ENCODE data around the gene EPHA5. TPM values are rescaled to one million over a fixed set of nuclear protein-coding genes. Genes with fewer than 3 reads are reported as not detected.

EPHA5 gene
- total and polyA plus RNA-seq, 5 experiments from 2014 or later: not detected

DNA sequence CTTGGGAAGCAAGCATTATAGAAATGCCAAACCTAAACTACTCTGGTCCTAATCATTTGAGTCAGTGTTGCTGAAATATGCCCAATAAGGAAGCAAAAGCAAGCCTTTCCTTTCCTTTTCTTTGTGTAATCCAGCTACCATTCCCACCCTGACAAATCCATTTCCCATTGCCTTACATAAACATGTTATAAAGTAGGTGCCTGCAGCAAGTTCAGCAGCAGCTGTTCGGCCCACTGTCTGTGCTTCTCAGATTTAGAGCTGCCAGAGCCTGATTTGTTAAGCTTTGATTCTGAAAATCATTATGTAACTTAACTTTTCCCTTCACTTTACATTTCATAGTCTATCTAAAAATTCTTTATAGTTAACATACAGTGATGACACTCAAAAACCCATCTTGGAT is 148.6 kb downstream of the EPHA5 start:
- POLR2A ChIA-PET: no interaction called here
- ATAC-seq (no peak), DNase-seq (no peak)
- no peaks in the 10 kb centered on the region for H3K36me3 Mint-ChIP-seq
- no peak overlapping the region for H3K4me3 Mint-ChIP-seq
- no peak overlapping the region for H3K27ac Mint-ChIP-seq
- H3K27me3 Mint-ChIP-seq: no peaks in the 10 kb centered on the region
- H3K9me3 Mint-ChIP-seq: peaks cover 0 to 9% (median 0%) of the 10 kb centered on the region in 9 donors
- H3K4me1 Mint-ChIP-seq: no peaks in the 10 kb centered on the region

DNA sequence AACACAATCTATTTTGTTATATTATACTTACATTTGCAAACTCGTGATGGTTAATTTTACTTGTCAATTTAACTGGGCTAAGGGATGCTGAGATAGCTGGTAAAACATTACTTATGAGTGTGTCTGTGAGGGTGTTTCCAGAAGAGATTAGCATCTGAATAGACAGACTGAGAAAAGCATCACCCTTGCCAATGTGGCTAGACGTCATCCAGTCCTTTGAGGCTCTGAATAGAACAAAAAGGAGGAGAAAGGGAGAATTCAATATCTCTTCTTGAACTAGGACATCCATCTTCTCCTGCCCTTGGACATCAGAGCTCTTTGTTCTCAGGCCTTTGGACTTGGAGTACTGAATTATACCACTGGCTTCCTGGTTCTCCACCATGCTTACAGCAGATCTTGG is 154.6 kb downstream of the EPHA5 start:
- Mint-ChIP-seq H3K36me3 (peaks cover 0 to 4% (median 0%) of the 10 kb centered on the region in 3 donors), H3K27me3 (no peaks in the 10 kb centered on the region), H3K4me1 (no peaks in the 10 kb centered on the region), H3K4me3 (no peak overlapping the region), H3K27ac (no peak overlapping the region), H3K9me3 (peaks cover 0 to 22% (median 7%) of the 10 kb centered on the region in 9 donors)
- no peak for DNase-seq
- ATAC-seq: no peak
- POLR2A ChIA-PET: no interaction called here

DNA sequence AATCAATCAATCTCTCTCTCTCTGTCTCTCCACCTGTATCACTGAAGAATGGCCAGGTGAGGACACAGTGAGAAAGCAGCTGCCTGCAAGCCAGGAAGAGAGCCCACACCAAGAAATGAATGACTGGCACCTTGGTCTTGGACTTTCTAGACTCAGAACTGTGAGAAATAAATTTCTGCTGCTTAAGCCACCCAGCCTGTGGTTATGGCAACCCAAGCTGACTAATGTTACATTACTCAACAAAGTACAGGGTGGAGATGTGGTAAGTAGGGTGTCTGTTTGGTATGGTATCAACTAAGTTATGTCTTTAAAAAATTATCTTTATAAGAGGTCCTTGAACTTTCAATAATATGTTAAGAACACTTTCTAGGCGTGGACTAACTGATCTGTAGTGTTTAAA is 159.3 kb downstream of the EPHA5 start:
- Mint-ChIP-seq H3K36me3 (peaks cover 0 to 4% (median 0%) of the 10 kb centered on the region in 3 donors), H3K27me3 (no peaks in the 10 kb centered on the region), H3K9me3 (peaks cover 0 to 19% (median 7%) of the 10 kb centered on the region in 9 donors), H3K27ac (no peak overlapping the region), H3K4me3 (no peak overlapping the region), H3K4me1 (no peaks in the 10 kb centered on the region)
- DNase-seq (no peak), ATAC-seq (no peak)
- POLR2A ChIA-PET: no interaction called here

DNA sequence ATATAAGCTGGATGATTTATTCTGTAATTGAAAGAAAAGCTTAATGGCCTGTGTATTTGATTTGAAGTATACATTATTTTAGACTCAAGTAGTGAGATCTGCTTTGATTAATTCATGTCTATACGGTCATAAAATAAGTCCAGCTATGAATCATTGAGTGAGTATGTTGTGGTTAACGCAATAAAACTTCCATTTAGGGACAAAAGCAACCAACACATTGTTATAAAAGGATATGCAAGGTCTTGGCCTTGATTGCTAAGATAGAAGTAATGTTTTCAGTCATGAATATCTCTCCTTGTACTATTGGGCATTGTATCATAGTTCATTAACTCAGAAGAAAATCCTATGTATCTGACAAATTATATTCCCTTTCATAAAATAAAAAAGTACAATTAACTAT is 162.1 kb downstream of the EPHA5 start:
- ATAC-seq (no peak), DNase-seq (no peak)
- Mint-ChIP-seq H3K36me3 (peaks cover 0 to 4% (median 0%) of the 10 kb centered on the region in 3 donors), H3K27me3 (no peaks in the 10 kb centered on the region), H3K27ac (no peak overlapping the region), H3K4me3 (no peak overlapping the region), H3K9me3 (peaks cover 0 to 11% (median 5%) of the 10 kb centered on the region in 9 donors), H3K4me1 (no peaks in the 10 kb centered on the region)
- POLR2A ChIA-PET: no interaction called here

DNA sequence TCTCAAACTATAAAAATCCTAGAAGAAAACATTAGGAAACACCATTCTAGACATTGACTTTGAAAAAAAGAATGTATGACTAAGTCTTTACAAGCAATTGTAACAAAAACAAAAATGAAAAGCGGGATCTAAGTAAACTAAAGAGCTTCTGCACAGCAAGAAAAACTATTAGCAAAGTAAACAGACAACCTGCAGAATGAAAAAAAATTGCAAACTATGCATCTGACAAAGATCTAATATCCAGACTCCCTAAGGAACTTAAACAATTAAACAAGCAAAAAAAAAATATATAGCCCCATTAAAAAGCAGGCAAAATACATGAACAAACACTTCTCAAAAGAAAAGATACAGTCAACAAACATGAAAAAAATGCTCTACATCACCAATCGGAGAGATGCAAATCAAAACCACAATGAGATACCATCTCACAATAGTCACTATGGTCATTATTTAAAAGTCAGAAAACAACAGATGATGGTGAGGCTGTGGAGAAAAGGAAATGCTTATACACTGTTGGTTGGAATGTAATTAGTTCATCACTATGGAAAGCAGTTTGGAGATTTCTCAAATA is 168.1 kb downstream of the EPHA5 start:
- no peaks in the 10 kb centered on the region for H3K36me3 Mint-ChIP-seq
- ATAC-seq (no peak), DNase-seq (no peak)
- no peaks in the 10 kb centered on the region for H3K4me1 Mint-ChIP-seq
- POLR2A ChIA-PET: no interaction called here
- no peaks in the 10 kb centered on the region for H3K27me3 Mint-ChIP-seq
- H3K27ac Mint-ChIP-seq: no peak overlapping the region
- no peak overlapping the region for H3K4me3 Mint-ChIP-seq
- H3K9me3 Mint-ChIP-seq: peaks cover 0 to 20% (median 4%) of the 10 kb centered on the region in 9 donors

DNA sequence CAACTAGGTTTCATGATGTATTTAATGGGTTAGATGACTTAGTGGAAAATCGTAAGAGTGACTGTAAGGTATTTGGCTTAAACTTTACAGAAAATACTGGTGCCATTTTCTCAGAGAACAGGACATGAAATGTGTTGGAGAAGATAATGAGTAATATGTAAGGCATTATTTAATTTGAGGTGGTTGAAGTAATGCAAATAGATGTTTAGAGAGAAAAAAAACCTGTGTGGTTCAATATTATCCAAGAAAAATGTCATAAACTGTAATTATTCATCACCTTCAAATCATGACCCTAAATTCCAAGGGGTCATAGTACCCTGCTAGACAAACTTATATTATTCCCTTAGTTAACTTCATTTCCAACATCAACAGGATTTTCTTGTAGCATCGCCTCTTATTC is 171.7 kb downstream of the EPHA5 start:
- POLR2A ChIA-PET: no interaction called here
- ATAC-seq: no peak
- Mint-ChIP-seq H3K27me3 (no peaks in the 10 kb centered on the region), H3K36me3 (no peaks in the 10 kb centered on the region), H3K4me1 (no peaks in the 10 kb centered on the region), H3K9me3 (peaks cover 0 to 20% (median 8%) of the 10 kb centered on the region in 9 donors), H3K4me3 (no peak overlapping the region), H3K27ac (no peak overlapping the region)
- DNase-seq: no peak

DNA sequence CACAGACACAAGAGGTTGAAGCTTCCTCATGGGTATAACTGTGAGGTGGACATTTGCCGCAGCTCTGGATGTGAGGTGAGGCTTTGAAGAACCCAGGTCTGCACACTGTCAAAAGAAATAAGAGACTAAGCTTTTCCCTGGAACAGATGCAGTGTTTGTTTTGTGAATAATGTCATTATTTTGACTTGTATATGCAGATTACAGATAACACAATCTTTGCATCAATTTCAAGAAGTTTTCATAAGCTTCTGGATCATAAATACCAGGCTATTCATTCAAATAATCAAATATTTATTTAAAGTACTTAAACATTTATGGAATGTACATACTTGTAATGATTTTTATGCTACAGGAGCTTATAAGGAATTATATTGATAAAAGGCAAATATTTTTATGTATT is 174.8 kb downstream of the EPHA5 start:
- H3K36me3 Mint-ChIP-seq: no peaks in the 10 kb centered on the region
- DNase-seq: no peak
- no peak for ATAC-seq
- no peaks in the 10 kb centered on the region for H3K4me1 Mint-ChIP-seq
- POLR2A ChIA-PET: no interaction called here
- H3K27ac Mint-ChIP-seq: no peak overlapping the region
- no peaks in the 10 kb centered on the region for H3K27me3 Mint-ChIP-seq
- no peak overlapping the region for H3K4me3 Mint-ChIP-seq
- H3K9me3 Mint-ChIP-seq: peaks cover 0 to 12% (median 4%) of the 10 kb centered on the region in 9 donors

DNA sequence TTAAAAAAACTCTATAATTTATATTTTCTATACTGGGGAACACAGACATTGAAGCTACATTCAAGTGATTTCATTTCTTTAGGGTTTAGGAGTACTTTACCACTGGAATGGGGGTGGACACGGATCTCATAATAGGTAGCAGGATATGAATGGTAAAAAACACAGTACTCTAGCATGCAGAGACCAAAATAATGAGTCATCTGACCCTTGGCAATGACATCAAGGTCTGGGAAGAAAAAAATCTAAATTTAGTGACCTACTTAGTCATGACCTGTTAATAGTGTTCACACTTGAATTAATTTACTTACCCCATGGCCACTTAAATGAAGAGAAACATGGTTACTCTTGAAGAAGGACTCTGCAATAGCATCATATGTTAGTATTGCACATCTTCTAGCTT is 187.9 kb downstream of the EPHA5 start:
- H3K27me3 Mint-ChIP-seq: no peaks in the 10 kb centered on the region
- H3K36me3 Mint-ChIP-seq: peaks cover 0 to 8% (median 0%) of the 10 kb centered on the region in 3 donors
- no peak for DNase-seq
- H3K9me3 Mint-ChIP-seq: peaks cover 0 to 18% (median 4%) of the 10 kb centered on the region in 9 donors
- no peaks in the 10 kb centered on the region for H3K4me1 Mint-ChIP-seq
- POLR2A ChIA-PET: no interaction called here
- ATAC-seq: no peak
- H3K27ac Mint-ChIP-seq: no peak overlapping the region
- no peak overlapping the region for H3K4me3 Mint-ChIP-seq

DNA sequence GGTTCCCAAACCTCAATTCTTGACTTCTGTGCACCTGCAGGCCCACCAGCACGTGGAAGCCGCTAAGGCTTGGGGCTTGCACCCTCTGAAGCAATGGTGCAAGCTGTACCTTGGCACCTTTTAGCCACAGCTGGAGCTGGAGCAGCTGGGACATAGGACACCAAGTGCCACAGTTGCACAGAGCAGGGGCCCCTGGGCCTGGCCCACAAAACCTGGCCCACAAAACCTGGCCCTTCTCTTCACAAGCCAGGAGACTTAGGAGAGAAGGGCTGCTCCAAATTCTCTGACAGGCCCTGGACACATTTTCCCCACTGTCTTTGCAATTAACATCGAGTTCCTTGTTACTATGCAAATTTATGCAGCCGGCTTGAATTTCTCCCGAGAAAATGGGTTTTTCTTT is 197.8 kb downstream of the EPHA5 start:
- H3K36me3 Mint-ChIP-seq: peaks cover 0 to 9% (median 0%) of the 10 kb centered on the region in 3 donors
- no peaks in the 10 kb centered on the region for H3K4me1 Mint-ChIP-seq
- POLR2A ChIA-PET: no interaction called here
- peaks cover 0 to 18% (median 6%) of the 10 kb centered on the region in 9 donors for H3K9me3 Mint-ChIP-seq
- no peak for DNase-seq
- no peak for ATAC-seq
- no peak overlapping the region for H3K4me3 Mint-ChIP-seq
- no peak overlapping the region for H3K27ac Mint-ChIP-seq
- peaks cover 0 to 2% (median 0%) of the 10 kb centered on the region in 5 donors for H3K27me3 Mint-ChIP-seq

DNA sequence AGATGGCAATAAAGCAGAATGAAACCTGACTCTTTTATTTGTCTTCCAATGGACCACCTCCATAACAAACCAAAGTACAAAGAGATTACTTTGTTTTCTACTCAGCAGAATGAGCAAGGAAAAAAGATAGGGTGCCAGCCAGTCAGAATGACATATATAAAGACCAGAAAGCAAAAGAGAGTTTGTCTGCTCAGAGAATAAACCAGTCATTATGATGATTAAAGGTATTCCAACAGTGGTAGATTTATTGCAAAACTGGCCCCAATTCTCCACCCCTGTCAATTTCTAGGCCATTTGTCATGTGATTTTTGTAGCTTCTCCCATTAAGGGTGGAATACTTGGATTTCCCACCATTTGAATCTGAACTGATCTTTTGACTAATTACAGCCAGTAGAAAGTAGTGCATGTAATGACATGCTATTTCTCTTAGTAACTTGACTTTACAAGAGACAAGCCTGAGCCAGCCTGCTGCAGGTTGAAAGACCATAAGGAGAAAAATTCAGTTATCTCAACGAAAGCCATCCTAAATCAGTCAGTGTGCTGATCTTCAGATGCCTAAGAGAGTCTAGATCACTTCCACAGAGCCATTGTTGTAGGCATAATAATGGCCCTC is 203.1 kb downstream of the EPHA5 start:
- Mint-ChIP-seq H3K27ac (no peak overlapping the region), H3K27me3 (peaks cover 0 to 2% (median 0%) of the 10 kb centered on the region in 5 donors), H3K4me3 (no peak overlapping the region), H3K9me3 (peaks cover 0 to 27% (median 5%) of the 10 kb centered on the region in 9 donors), H3K4me1 (no peaks in the 10 kb centered on the region), H3K36me3 (no peaks in the 10 kb centered on the region)
- ATAC-seq: no peak
- POLR2A ChIA-PET: no interaction called here
- no peak for DNase-seq

DNA sequence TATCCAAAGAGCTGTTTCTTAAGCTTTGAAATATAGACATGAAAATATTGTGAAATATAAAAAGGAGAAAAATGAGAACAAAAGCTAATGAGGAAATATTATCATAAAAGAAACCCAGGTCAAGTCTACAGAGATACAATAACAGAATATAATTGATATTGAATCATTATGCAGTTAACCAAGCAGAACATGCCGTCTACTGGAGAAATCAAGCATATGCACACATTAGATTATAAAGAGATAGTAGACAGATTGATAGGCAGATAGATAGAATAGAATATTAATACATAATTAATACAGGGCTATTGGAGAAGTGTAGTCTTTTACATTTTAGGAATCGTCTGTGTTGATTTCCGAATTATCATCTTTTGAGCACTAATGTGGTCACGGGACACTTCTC is 208.5 kb downstream of the EPHA5 start:
- ATAC-seq (no peak), DNase-seq (no peak)
- Mint-ChIP-seq H3K4me1 (no peaks in the 10 kb centered on the region), H3K4me3 (no peak overlapping the region), H3K36me3 (no peaks in the 10 kb centered on the region), H3K27me3 (no peaks in the 10 kb centered on the region), H3K27ac (no peak overlapping the region), H3K9me3 (peaks cover 0 to 20% (median 2%) of the 10 kb centered on the region in 9 donors)
- POLR2A ChIA-PET: no interaction called here

DNA sequence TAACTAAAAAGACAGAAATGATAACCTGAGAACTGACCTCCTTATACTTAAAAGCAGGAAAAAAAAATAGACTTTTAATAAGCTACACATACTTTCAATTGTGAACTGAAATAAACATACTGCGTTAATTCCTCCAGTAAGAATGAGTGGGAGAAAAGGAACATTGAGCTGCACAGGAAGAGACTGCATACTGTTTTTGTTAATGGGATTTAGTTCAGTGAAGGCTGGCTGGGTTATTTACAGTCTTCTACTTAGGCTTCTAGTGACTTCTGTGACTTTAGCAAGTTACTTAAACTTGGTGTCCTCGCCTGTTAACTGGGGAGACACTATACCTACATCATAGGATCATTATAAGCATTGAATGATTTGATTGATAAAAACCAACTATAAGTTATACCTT is 213.3 kb downstream of the EPHA5 start:
- no peak overlapping the region for H3K4me3 Mint-ChIP-seq
- no peak overlapping the region for H3K27ac Mint-ChIP-seq
- no peaks in the 10 kb centered on the region for H3K4me1 Mint-ChIP-seq
- peaks cover 0 to 1% (median 0%) of the 10 kb centered on the region in 9 donors for H3K9me3 Mint-ChIP-seq
- POLR2A ChIA-PET: no interaction called here
- DNase-seq: no peak
- no peak for ATAC-seq
- no peaks in the 10 kb centered on the region for H3K27me3 Mint-ChIP-seq
- H3K36me3 Mint-ChIP-seq: no peaks in the 10 kb centered on the region

DNA sequence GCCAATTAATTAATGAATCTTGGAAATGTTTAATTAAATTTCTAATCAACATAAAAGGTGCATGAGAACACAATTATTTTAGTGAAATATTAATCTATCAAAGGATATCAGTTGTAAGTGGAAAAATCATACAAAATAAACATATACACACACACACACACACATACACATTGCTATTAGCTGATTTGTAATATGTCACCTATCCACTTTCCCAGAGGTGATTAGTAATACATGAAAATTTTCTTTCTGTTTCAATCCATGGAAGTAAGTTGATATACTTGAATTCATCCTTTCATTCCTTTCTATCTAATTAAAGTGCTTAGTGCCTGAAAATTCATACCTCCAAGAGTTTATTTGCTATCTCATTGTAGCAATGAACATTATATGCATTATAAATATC is 213.7 kb downstream of the EPHA5 start:
- Mint-ChIP-seq H3K27me3 (no peaks in the 10 kb centered on the region), H3K4me1 (no peaks in the 10 kb centered on the region)

DNA sequence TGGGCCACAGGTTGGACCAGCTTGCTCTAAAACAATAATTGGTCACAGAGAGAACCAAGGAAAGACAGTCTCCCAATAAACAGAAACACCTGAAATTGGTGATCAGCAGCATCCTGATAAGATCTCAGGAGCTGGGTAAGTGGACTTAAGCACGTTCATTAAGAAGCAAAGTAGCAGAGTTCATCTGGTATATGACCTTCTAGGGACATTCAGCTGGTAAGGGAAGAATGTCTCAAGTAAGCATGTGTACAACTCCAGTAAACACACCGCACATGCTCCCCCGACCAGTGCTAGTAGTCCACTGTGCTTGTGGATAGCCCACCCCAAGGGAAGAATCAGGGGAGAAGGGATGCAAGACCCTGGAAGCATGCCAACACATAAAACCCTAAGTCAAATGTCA is 216.9 kb downstream of the EPHA5 start:
- peaks cover 0 to 8% (median 0%) of the 10 kb centered on the region in 9 donors for H3K9me3 Mint-ChIP-seq
- H3K27ac Mint-ChIP-seq: no peak overlapping the region
- POLR2A ChIA-PET: no interaction called here
- no peaks in the 10 kb centered on the region for H3K4me1 Mint-ChIP-seq
- no peak overlapping the region for H3K4me3 Mint-ChIP-seq
- no peaks in the 10 kb centered on the region for H3K36me3 Mint-ChIP-seq
- H3K27me3 Mint-ChIP-seq: no peaks in the 10 kb centered on the region
- ATAC-seq: no peak
- DNase-seq: no peak

More for the DNA sequence above, 213.7 kb downstream of the EPHA5 start:
- H3K9me3 Mint-ChIP-seq: peaks cover 0 to 1% (median 0%) of the 10 kb centered on the region in 9 donors
- no peak for ATAC-seq
- POLR2A ChIA-PET: no interaction called here
- H3K36me3 Mint-ChIP-seq: no peaks in the 10 kb centered on the region
- no peak overlapping the region for H3K4me3 Mint-ChIP-seq
- H3K27ac Mint-ChIP-seq: no peak overlapping the region
- DNase-seq: no peak
